GM18868 (cell line): ENCODE measurements around the gene MEF2C.
A peak's percentile ranks its signal among the peaks of the same experiment; 100 is the strongest.

Source experiments
- ATAC-seq: cut with Tn5 transposase; IDR thresholded peaks from one replicate; pipeline ENCODE4 v1.9.1; 2021; ENCODE audit warnings: mild to moderate bottlenecking, moderate library complexity; ENCODE audit not compliant: unreplicated experiment

MEF2C gene

DNA sequence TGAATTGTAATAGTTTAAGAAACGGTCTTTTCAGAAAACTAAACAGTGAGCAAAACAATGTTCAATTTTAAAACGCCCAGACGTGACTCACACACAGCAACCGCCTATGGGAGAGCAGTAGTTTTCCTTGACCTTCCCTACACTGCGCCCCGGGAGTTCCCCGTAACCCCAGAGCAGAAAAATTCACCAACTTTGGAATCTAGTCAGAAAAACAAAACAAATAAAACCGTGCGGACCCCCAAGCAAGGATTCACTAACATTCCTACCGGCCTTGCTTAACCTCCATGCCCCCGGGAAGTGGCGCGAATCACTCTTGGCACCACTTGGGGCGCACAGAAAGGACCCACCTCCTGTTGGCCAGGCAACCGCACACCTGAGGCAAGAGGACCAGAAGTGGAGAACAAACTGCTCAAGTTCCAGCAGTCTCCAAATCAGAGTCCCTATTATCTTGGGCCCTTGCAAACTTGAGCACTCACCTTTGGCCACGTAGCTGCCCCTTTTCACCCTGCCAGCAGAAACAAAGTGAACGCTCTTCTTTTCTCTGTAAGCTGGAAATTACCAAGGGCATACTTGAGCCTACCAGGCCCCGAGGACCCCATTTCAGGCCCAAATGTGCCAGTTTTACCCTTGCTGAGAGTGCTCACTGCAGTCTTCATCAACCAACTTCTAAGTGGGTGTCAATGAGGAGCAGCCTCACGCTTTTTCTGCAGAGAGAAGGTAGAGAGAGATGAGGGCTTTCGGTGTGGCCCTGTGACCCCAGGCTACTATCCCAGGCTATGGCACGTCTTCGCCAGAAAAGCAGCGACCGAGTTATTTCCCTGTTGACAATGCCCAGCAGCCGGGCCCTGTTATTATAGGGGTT, 189.7 kb downstream of the MEF2C start:
- no peak for ATAC-seq

DNA sequence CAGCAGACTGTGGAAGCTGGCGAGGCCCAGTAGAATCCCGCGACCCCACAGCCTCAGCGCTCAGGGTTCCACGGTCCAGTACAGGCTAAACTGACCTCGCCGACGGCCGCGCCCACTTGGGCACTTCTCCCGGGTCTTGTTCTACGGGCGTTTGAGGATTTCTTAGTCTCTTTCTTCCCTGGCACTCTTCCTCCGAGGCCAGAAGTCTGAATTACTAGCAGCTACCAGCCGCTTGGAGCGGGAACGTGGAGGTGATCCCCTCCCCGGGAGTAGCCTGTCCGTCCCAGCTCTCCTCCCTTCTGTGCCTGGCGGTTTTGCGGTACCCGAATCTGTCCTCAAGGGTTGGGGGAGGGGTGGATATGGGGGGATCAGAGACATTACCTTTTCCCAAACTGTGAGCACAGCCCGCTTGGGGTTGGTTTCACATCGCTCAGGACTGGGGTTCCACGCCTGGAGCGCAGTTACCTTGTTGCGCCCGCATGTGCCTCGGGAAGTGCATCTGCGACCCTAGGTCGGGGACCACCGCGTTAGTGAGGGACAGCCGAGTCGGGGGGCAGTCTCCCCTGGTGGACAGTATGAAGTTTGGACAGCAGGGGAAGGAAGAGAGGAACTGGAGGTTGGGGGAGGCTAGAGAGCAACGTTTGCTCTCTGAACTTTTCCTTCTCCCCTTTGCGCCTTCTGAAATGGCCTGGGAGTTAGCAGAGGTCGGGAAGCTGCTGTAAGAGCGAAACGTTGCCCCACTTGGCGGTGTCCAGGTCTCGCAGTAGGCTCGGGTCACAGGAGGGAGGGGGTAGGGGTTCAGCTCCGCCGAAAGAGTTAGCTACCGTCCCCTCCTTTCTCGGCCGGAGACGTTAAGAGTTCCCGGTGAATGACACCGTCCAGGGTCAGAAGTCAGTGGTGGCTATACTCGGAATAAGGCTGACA, 190.8 kb downstream of the MEF2C start:
- ATAC-seq = no peak

DNA sequence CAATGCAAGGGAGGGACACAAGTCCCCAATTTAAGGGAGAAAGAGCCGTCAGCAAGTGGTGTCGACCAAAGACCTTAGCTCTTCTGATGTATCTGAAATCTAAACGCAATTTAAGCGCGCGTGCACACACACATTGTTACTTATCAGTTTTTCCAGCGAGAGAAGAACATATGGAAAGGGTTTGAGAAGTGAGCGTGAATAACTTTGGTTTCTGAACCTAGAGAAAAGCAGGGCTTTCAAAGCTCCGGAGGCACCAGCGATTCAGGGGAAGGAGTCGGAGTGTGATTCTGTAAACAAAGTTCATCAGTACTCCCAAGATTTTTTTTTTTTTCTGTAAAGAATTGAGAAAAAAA, 191.8 kb downstream of the MEF2C start:
- ATAC-seq = no peak

DNA sequence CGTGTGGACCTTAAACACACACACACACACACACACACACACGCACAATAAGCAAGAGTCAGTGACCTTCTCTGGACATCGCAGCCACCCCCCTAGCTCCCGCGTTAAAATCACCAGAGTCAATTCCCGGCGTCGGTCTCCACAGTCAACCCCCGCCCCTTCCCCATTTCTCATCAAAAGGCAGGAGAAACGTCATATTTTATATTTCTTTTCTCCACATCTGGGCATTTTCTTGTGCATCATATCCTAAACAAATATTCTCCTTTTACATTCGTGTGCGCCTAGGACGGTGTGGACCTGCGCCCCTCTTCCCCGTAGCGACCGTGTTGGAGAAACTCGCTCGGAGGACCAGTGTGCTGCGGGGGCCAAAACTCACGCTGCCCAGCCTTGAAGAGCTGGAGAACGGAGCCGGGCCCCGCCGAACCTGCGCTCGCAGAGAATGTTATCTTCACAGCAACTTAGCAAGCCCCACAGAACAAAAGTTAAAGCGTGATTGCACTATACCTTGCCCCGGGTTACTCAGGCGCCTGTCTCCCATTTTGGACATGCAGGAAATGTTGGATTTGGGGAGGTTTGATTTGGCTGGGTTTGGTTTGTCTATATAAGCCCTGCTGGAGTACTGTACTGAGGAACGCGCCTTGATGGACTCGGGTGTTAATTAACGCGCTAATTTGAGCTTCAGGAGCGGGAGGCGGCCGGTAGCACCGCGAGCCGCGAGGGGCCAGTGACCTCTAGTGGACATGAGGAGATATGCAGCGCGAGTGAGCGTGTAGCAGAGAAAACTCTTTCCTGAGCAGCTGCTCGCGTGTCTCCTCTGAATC, 192.4 kb downstream of the MEF2C start:
- peak; percentile 88 for ATAC-seq

DNA sequence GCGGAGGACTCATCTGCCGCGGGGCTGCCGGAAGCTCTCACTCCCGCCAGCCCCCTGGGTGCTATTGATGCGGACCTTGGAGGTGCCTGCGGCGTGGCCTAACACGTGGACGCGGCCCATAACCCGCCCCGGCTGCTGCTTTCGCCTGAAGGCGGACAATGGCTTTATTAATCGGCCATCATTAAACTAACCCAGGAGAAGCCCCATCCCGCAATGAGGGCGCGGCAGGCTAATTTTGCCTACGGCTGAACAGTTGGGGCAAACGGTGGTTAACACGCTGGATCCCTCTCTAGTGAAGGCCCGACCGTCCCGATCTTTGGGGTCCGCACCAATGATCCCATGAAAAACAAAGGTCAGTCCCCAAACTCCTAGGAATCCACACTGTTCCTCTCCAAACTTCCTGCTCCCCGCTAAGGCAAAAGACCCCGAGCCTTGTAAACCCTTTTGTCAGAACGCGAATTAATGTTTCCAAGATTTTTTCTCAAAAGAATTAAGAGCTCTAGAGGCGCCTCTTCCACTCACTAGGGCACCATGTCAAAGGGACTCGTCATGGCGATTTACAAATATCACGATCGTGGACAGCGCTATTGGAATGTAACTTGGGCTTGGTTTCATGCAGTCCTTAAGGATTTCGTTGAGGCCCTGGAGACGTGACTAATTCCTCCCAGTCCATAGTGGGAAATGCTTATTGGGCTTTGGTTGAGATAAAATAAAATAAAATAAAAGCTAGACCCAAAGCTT, 193.1 kb downstream of the MEF2C start:
- ATAC-seq = no peak

DNA sequence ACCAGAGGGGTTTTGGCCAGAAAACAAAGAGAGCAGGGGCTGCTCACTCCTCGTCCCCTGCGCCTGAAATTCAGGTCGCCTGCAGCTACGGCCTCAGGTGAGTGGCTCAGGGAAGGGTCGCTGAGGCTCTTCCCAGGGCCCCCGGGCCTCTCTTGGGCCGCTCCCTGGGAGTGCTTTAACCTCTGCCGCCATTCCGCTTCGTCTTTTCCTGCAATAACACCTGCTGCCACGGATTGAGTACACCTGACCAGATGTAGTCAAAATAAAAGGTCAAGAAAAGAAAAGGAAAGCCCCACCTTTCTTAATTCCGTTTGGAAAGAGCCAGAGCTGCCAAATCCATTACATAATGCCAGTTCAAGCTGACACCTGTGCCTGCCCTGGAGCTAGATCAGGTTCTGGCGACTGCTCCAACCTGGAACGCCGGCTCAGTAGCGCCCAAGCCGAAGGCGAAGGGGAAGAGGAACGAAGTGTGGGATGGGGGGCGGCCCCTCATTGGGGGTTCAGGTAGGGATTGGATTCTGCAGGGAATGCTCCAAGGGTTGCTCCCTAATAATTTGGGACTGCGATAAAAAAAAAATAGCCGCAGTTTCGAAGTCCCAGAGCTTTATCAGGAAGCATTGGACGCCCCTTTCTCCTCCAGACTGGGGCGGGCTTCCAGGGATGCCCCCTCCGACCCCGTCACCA, 193.9 kb downstream of the MEF2C start:
- ATAC-seq = no peak

DNA sequence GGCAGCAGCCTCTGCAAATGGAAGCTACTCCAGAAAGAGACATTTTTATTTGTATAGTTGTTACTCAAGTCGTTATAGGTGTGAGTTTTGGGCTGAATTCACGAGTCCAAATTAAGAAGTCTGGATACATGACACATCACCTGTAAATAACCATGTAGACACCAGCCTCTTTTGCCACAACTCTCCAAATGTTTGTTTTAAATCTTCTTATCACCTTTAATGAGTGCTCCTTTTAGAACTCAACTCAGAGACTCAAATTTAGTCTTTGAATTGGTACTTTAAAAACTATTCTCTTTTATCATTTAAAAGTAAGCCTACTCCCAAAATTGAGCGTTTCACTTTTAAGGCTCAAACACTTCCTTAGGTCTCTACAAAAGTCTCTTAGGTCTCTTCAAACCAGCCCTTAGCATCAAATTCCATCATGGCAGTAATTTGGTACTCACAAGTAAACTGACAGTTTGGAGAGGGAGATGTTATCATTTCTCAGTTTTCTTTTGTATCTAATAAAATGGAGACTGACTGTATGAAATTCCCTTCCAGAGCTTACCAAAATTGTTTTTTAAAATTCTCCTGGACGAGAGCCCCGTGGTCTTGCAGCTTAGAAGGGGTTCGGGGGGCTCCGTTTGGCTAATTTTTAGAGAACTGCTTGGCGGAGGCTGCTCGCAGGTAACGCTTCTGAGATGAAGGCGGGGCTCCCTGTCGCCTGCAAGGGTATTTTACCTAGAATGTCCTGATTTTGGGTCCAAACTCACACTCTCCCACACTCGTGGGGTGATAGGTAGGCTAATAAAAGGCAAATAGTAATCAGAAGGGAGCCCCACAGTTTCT, 194.6 kb downstream of the MEF2C start:
- no peak for ATAC-seq

DNA sequence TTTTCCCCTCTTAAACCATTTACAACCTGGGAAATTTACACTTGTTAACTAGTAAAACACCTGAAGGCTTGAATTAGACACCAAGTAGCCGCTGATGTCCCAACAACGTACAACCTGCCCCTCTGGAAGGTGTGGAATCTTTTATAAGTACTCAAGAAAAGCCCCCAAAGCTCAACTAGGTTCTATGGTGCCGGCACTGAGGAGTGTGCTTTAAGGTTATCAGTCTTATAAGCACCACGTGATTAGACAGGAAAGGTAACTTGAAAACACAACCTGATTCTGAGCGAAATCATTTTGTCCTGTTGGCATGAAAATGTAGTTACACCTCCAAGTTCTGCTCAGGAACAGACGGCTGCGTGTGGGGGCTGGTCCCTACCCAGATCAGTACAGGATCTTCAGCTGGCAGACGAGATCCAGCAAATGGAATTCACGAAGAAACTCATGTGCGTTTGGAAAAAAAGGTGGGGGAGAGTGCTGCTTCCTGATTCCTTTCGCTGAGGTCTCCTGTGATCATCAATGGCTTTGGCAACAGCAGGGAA, 195.5 kb downstream of the MEF2C start:
- ATAC-seq = no peak

DNA sequence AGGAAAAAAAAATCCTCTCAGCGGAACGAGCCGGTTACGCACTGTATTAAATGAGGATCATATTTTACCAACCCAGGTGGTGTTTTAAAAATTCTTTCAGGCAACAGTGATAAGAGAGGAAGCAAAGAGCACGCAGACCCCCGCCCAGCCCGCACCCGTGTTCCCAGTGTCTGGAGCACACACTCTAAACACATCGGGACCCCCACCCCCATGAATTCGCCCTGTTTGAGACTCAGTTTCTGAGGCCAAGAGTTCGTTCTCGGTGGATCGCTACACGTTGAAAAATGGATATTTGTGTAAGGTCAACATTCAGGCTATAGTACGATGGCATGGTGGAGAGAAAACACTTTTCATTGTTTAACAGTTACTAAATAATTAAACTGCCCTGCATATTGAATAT, 196.3 kb downstream of the MEF2C start:
- ATAC-seq = no peak

DNA sequence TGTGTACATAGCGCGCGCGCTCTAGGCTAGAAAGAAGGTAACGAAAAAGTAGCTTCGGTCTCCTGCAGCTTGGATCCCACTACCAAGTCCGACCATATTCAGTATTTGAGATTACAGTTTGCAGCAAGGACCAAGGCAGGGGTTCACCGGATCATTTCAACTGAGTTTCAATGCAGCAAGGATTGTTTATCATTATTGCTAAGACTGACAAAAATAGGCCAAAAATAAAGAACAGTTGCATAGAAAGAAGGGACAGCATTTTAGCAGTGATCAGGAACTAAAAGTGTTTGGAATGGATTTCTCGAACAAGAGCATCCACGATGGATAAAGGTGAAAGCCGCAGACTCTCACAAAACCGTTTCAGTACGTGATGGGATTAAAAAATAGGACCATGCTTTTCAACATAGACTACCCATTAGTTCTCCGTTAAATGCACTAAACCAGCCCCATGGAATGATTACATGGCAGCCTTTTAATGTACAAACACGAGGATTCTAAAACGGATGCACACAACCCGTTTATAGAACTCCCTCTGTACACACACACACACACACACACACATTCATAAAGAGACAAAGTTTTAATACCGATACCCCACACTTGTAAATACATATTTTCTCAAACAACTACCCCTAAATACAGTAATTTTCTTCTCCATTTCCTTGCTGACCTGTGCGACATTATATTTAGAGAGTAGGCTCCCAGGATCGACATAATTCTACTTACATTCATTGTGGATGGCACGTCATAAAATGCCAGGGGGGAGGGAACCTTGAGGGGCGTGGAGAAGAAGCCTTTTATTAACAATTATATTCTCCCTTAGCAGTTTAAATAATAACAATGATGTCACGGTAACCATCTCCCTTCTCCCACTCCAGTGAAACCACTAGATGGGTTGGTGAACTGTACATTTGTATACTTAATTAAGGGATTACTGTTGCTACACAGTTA, 197.1 kb downstream of the MEF2C start:
- ATAC-seq = no peak

DNA sequence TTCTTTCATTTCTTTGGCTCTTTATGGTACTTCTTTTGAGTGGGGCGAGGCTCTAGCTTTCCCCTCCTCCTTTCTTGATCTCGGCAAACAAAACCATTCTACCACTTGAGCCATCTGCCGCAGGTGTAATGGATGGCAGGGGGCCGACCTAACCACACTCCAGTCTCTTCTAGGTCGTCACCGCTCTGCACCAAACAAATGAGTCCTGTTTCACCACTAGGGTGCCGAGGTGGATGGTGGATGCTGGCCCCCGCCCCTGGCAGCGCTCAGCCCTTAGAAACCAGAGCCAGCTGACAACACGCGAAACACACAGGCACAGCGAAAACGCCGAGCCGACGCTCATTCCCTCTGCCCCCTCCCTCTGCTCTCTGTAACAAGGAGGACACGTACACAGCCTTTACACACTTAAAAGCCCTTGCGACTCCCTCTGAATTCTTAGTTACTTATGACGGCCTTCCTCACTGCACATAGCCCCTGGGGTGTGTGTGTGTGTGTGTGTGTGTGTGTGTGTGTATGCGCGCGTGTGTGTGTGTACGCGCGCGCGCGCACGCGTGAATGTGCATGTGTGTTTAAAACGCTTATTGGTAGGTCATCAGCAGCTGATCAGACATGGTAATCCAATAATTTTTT, 199.4 kb downstream of the MEF2C start:
- peak; percentile 78 for ATAC-seq

DNA sequence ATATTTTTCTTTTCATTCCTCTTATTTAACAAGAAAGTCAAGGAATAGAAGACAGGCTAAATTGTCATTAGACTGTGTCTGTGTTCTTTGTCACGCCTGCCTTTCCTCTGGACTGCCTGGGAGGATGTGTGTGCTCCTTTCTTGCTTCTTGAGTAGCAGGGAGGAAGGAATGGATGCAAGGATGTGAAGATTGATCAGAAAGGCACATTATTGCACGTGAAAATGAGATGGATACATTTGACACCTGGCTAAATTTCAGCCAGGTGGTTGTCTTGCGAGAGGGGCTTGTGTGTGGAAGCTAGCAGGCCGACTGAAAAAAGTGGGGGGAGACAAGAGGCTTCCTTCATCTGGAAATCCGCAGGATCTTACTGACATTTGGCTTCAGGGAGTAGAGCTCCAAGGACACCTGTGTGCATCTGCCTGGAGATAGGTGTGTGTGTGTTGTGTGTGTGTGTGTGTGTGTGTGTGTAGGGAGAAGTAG, 200.1 kb downstream of the MEF2C start:
- ATAC-seq = no peak

DNA sequence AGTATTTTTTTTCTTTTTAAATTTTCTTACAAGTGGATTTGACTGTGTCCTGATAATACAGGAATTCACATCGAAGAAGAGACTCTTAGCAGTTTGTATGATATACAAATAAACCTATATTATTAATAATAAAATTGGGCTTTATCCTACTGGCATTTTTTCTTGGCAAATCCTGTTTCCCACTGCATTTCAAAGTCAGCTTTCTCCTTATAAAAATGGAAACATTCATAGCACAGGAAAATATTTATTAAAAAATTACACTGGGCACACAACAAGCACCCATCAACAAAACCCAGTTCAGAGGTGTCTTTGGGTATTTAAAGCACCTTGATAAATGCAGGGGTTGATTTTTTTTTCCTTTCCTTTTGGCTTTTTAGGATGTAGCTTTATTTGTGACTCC, 200.9 kb downstream of the MEF2C start:
- no peak for ATAC-seq

DNA sequence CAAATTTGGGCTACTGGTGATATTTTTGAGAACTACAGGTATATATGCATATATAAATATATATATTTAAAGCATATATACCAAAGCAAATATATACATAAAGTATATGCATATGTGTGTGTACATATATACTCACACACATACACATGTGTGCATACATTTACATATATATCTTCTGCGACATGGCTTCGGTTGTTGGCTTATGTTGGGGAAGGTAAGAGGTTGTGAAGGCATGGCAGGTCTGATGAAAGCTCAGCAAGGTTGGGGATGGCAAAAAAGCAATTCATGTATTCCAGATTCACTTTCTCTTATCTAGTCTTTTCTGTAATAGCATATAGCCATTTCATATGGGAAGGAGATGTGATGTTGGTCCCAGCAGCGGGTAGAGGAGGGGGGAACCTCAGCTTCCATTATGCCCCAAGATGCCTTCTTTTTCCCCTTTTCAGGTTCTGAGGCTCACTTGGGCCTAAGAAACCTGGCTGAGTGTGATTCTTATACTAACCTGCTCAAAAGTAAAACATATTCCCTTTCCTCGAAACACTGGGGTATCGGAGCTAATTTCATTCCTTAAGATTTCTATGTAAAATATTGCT, 201.7 kb downstream of the MEF2C start:
- ATAC-seq = no peak

DNA sequence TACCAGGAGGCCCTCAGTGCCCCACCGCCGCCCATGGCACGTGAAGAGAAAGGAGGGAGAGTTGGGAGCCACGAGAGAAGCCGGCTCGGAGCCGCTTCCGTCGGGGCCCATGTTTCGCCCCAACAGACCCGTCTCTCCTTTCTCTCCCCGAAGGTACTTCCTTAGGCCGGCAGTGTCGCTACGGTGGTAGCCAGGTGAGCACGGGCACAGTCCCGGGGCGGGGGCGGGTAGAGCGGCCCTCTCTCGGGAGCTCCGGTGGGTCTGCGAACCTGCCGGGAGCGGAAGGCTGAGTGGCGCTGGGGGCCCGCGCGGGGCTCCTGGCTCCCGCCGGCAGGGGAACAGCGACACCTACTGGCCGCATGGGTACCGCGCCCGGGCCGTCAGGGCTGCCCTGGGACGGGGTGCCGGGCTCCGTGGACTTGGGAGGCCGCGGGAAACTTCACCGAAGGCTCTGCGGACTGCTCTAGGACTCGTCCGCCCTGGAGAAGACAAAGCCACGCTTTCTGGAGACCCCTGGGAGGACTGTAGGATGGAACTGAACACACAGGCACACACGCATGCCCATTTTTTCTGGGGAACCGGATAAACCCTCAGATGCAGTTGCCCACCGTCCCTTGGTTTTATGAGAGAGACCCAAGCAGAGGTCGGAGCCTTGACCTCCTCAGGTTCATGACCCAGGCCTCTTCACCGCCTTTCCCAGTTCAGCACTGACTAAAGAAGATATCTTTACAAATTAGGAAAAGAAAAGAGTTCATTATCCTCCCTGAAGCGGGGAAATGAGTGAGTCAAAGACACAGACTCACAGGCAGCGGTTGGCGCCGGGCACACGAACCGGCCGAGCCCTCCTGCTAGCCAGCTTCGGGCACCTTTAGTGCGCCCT, 202.5 kb downstream of the MEF2C start:
- peak; percentile 71 for ATAC-seq

DNA sequence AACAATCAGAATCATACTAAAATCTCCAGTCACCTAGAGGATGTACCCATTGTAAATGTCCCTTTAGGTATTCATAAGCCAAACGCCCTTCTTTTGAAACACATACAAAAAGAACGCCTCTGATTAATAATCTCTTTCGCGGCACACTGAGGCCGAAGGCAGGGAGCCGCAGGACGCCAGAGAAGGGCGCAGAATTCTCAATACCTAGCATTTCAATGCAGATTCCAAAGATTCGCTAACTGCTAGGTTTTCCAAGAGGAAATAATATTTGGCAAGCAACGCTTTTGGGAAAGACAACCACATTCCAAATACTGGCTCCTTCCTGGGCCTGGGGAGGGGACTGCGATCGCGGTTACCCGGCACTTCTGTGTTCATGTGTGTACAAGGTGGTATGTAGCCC, 203.3 kb downstream of the MEF2C start:
- ATAC-seq = no peak
